ENCODE data around the gene KRTAP10-10.

DNA sequence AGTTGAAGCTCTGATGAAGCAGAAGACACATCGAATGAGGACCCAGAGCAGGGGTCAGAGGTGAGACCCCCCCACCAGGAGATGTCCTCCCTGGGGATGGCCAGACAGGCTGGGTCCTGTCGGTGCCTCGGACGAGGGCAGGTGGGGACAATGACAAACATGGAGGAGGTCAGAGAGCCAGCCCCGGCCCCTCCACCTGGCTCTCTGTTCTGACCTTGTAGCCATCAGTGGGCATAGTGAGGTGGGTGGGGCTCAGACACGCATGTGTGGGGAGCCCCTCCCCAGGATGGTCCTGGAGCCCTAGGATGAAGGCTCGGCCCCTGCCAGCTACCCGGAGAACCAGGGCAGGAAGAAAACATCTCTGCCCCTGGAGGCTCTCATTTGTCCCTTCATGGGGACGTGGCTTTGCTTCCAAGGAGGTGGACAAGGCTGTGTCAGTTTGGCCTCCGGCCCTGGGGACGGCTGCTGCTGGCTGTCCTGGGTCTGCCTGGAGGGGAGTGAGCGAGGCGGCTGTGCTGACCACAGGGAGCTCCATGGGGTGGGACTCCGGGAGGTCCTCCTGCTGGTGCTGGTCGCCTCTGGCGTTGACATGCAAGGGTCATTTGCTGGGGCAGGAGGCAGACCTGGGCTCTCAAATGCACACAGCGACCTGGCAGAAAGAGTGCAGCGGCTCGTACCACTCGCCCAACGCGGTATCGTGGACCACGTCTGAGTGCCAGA is 47.4 kb upstream of the KRTAP10-10 start:
- no peak for TF ChIP-seq EZH2phosphoT487 (IDR thresholded peaks at IDR 0.05; ENCODE audit: low read depth)
- TF ChIP-seq, protein P1, sequence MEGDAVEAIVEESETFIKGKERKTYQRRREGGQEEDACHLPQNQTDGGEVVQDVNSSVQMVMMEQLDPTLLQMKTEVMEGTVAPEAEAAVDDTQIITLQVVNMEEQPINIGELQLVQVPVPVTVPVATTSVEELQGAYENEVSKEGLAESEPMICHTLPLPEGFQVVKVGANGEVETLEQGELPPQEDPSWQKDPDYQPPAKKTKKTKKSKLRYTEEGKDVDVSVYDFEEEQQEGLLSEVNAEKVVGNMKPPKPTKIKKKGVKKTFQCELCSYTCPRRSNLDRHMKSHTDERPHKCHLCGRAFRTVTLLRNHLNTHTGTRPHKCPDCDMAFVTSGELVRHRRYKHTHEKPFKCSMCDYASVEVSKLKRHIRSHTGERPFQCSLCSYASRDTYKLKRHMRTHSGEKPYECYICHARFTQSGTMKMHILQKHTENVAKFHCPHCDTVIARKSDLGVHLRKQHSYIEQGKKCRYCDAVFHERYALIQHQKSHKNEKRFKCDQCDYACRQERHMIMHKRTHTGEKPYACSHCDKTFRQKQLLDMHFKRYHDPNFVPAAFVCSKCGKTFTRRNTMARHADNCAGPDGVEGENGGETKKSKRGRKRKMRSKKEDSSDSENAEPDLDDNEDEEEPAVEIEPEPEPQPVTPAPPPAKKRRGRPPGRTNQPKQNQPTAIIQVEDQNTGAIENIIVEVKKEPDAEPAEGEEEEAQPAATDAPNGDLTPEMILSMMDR (IDR thresholded peaks at IDR 0.05; ENCODE audit: low read depth, low read length), result no peak

Measured in OCI-LY3 (cell line).